BLaER1 treated with 17β-estradiol and CSF1 and Interleukin-3, amounts not matched to agents 10 nM and 100 nM (cell line): ENCODE measurements around the gene CDK19.
"Not testable (repeated sequence)": the region's sequence is repeated elsewhere in the genome, so short reads cannot be mapped to it uniquely, and the experiment has no call there.

Source experiments
- H3K27ac ChIP-seq, 11 experiments: shearing (Covaris generic); formaldehyde crosslinking; 2 replicates each; pipeline ENCODE4 v1.8.1; 2022
- H3K27me3 ChIP-seq, 11 experiments: shearing (Covaris generic); formaldehyde crosslinking; 2 replicates each; pipeline ENCODE4 v1.8.1; 2022
- H3K36me3 ChIP-seq, 11 experiments: shearing (Covaris generic); formaldehyde crosslinking; 2 replicates each; pipeline ENCODE4 v1.8.1; 2022
- H3K4me1 ChIP-seq, 10 experiments: shearing (Covaris generic); formaldehyde crosslinking; 2 replicates each; pipeline ENCODE4 v1.8.1; 2022
- H3K4me2 ChIP-seq, 11 experiments: shearing (Covaris generic); formaldehyde crosslinking; 2 replicates each; pipeline ENCODE4 v1.8.1; 2022
- H3K4me3 ChIP-seq, 10 experiments: shearing (Covaris generic); formaldehyde crosslinking; 2 replicates each; pipeline ENCODE4 v1.8.1; 2022
- H3K9ac ChIP-seq, 11 experiments: shearing (Covaris generic); formaldehyde crosslinking; 2 replicates each; pipeline ENCODE4 v1.8.1; 2022
- H3K9me3 ChIP-seq, 11 experiments: shearing (Covaris generic); formaldehyde crosslinking; replicated peaks in 1 of 11; 2 replicates each; pipeline ENCODE4 v1.8.1; 2022
- H4K20me1 ChIP-seq, 11 experiments: shearing (Covaris generic); formaldehyde crosslinking; 2 replicates each; pipeline ENCODE4 v1.8.1; 2022
- Cebpa-rat ChIP-seq, 11 experiments: shearing (Covaris generic); IDR thresholded peaks; 2 replicates each; pipeline ENCODE4 v1.8.1; 2022

The CDK19 gene

GRCh38 chr6:110597761-110598160 lies 217.5 kb downstream of the CDK19 start:
- Histone ChIP-seq H3K27ac (no peak overlapping the region), H3K36me3 (no peaks in the 10 kb centered on the region), H3K4me2 (no peak overlapping the region), H3K4me1 (no peaks in the 10 kb centered on the region), H3K27me3 (no peaks in the 10 kb centered on the region), H3K9ac (no peak overlapping the region), H3K4me3 (no peak overlapping the region), H4K20me1 (no peaks in the 10 kb centered on the region), H3K9me3 (peaks cover 6 to 19% (median 18%) of the 10 kb centered on the region in 11 experiments; a peak in 15 of 22 replicates)
- TF ChIP-seq Cebpa-rat (IDR thresholded peaks at IDR 0.05), result no peak

- no peak for TF ChIP-seq Cebpa-rat (IDR thresholded peaks at IDR 0.05)
- Histone ChIP-seq H3K36me3 (no peaks in the 10 kb centered on the region), H3K4me3 (no peak overlapping the region), H3K27me3 (no peaks in the 10 kb centered on the region), H3K4me2 (no peak overlapping the region), H3K27ac (no peak overlapping the region), H3K4me1 (0 out of 20 replicates have a peak, but pooled peaks cover 0 to under 1% (median 0%) of the 10 kb centered on the region in 10 experiments), H4K20me1 (no peaks in the 10 kb centered on the region), H3K9ac (no peak overlapping the region), H3K9me3 (peaks cover 6 to 19% (median 18%) of the 10 kb centered on the region in 11 experiments; a peak in 15 of 22 replicates)
These were observed 218.9 kb downstream of the CDK19 start for GRCh38 chr6:110596354-110596753.

- Histone ChIP-seq H3K9ac (no peak overlapping the region), H3K4me2 (no peak overlapping the region), H3K4me3 (no peak overlapping the region), H4K20me1 (no peaks in the 10 kb centered on the region), H3K27ac (no peak overlapping the region), H3K9me3 (peaks cover 6 to 19% (median 18%) of the 10 kb centered on the region in 11 experiments; a peak in 16 of 22 replicates), H3K4me1 (peaks cover 0 to 13% (median 0%) of the 10 kb centered on the region in 10 experiments; a peak in 5 of 20 replicates), H3K36me3 (no peaks in the 10 kb centered on the region), H3K27me3 (no peaks in the 10 kb centered on the region)
- no peak for TF ChIP-seq Cebpa-rat (IDR thresholded peaks at IDR 0.05)
These were observed 220.2 kb downstream of the CDK19 start for GRCh38 chr6:110595112-110595511.

GRCh38 chr6:110593637-110594036 lies 221.6 kb downstream of the CDK19 start:
- no peak for TF ChIP-seq Cebpa-rat (IDR thresholded peaks at IDR 0.05)
- peaks cover 0 to 18% (median 0%) of the 10 kb centered on the region in 10 experiments; a peak in 5 of 20 replicates for H3K4me1 ChIP-seq
- H3K4me3 ChIP-seq, result no peak overlapping the region

GRCh38 chr6:110592765-110593164 lies 222.5 kb downstream of the CDK19 start:
- Histone ChIP-seq H3K4me2 (no peak overlapping the region), H3K27ac (no peak overlapping the region), H4K20me1 (no peaks in the 10 kb centered on the region), H3K4me1 (peaks cover 0 to 18% (median 0%) of the 10 kb centered on the region in 10 experiments; a peak in 5 of 20 replicates), H3K9ac (no peak overlapping the region), H3K27me3 (no peaks in the 10 kb centered on the region), H3K36me3 (no peaks in the 10 kb centered on the region), H3K4me3 (no peak overlapping the region), H3K9me3 (peaks cover 6 to 19% (median 18%) of the 10 kb centered on the region in 11 experiments; a peak in 16 of 22 replicates)
- TF ChIP-seq Cebpa-rat (IDR thresholded peaks at IDR 0.05), result no peak

More at GRCh38 chr6:110593637-110594036, 221.6 kb downstream of the CDK19 start:
- Histone ChIP-seq H3K36me3 (no peaks in the 10 kb centered on the region), H4K20me1 (no peaks in the 10 kb centered on the region), H3K9ac (no peak overlapping the region), H3K4me2 (no peak overlapping the region), H3K27me3 (no peaks in the 10 kb centered on the region), H3K27ac (no peak overlapping the region), H3K9me3 (peaks cover 6 to 19% (median 18%) of the 10 kb centered on the region in 11 experiments; a peak in 16 of 22 replicates)

- no peaks in the 10 kb centered on the region for H3K36me3 ChIP-seq
- H3K4me2 ChIP-seq, result peak overlapping the region in 2 of 11 experiments; percentile 44 to 53; a peak in 4 of 22 replicates
- no peak for TF ChIP-seq Cebpa-rat (IDR thresholded peaks at IDR 0.05)
- H3K27me3 ChIP-seq, result no peaks in the 10 kb centered on the region
- H3K9ac ChIP-seq, result no peak overlapping the region
- no peaks in the 10 kb centered on the region for H4K20me1 ChIP-seq
- peaks cover 6 to 19% (median 18%) of the 10 kb centered on the region in 11 experiments; a peak in 16 of 22 replicates for H3K9me3 ChIP-seq
- no peak overlapping the region for H3K4me3 ChIP-seq
- H3K27ac ChIP-seq, result no peak overlapping the region
- H3K4me1 ChIP-seq, result peaks cover 0 to 18% (median 0%) of the 10 kb centered on the region in 10 experiments; a peak in 5 of 20 replicates
These were observed 224.4 kb downstream of the CDK19 start for GRCh38 chr6:110590821-110591351.

- Histone ChIP-seq H3K9me3 (peaks cover 5 to 16% (median 14%) of the 10 kb centered on the region in 11 experiments; a peak in 16 of 22 replicates), H3K9ac (no peak overlapping the region), H3K27me3 (no peaks in the 10 kb centered on the region), H3K36me3 (no peaks in the 10 kb centered on the region), H3K27ac (no peak overlapping the region), H3K4me3 (no peak overlapping the region), H3K4me1 (peaks cover 0 to 18% (median 0%) of the 10 kb centered on the region in 10 experiments; a peak in 5 of 20 replicates), H3K4me2 (peak overlapping the region in 2 of 11 experiments; percentile 44 to 53; a peak in 3 of 22 replicates), H4K20me1 (no peaks in the 10 kb centered on the region)
- no peak for TF ChIP-seq Cebpa-rat (IDR thresholded peaks at IDR 0.05)
These were observed 225.3 kb downstream of the CDK19 start for GRCh38 chr6:110589865-110590513.

GRCh38 chr6:110587328-110587727 lies 227.9 kb downstream of the CDK19 start:
- H3K4me3 ChIP-seq, result no peak overlapping the region
- H4K20me1 ChIP-seq, result no peaks in the 10 kb centered on the region
- no peaks in the 10 kb centered on the region; a peak in 1 of 22 replicates for H3K9me3 ChIP-seq
- TF ChIP-seq Cebpa-rat (IDR thresholded peaks at IDR 0.05), result no peak
- H3K4me2 ChIP-seq, result no peak overlapping the region
- H3K9ac ChIP-seq, result no peak overlapping the region
- no peak overlapping the region for H3K27ac ChIP-seq
- H3K36me3 ChIP-seq, result no peaks in the 10 kb centered on the region
- peaks cover 0 to 18% (median 0%) of the 10 kb centered on the region in 10 experiments; a peak in 5 of 20 replicates for H3K4me1 ChIP-seq
- H3K27me3 ChIP-seq, result no peaks in the 10 kb centered on the region

GRCh38 chr6:110581679-110582078 lies 233.6 kb downstream of the CDK19 start:
- Histone ChIP-seq H3K4me2 (no peak overlapping the region), H3K9me3 (no peaks in the 10 kb centered on the region), H4K20me1 (no peaks in the 10 kb centered on the region), H3K4me1 (no peaks in the 10 kb centered on the region), H3K36me3 (no peaks in the 10 kb centered on the region), H3K27ac (no peak overlapping the region), H3K4me3 (no peak overlapping the region), H3K9ac (no peak overlapping the region), H3K27me3 (no peaks in the 10 kb centered on the region)
- TF ChIP-seq Cebpa-rat (IDR thresholded peaks at IDR 0.05), result no peak

GRCh38 chr6:110577596-110578167 lies 237.6 kb downstream of the CDK19 start:
- H3K36me3 ChIP-seq, H3K4me1 ChIP-seq, H3K9ac ChIP-seq, H3K9me3 ChIP-seq, H3K27ac ChIP-seq, H3K4me3 ChIP-seq, H3K27me3 ChIP-seq, H3K4me2 ChIP-seq, H4K20me1 ChIP-seq: not testable (repeated sequence)
